GM21528 (cell line): ENCODE measurements around the gene APC2.

Experiments
- ATAC-seq: cut with Tn5 transposase; IDR thresholded peaks from one replicate; pipeline ENCODE4 v1.9.1; 2021; ENCODE audit warnings: mild to moderate bottlenecking, moderate library complexity; ENCODE audit not compliant: unreplicated experiment, low FRiP score

Gene APC2

GRCh38 chr19:1522061-1522460 is 72.1 kb downstream of the APC2 start:
- no peak for ATAC-seq

- no peak for ATAC-seq
Observed at GRCh38 chr19:1522838-1523237, 72.9 kb downstream of the APC2 start.
